Effector memory CD4-positive, alpha-beta T cell (primary cell): ENCODE results near the gene ZBTB46.

Experiments used
- DNase-seq, 3 donors: peaks; one replicate each; pipeline ENCODE4 v3.0.0-alpha.2; 2020
- H3K27ac ChIP-seq: 2 replicates; pipeline ENCODE4 v1.7.0; 2013; ENCODE audit warnings: mild to moderate bottlenecking, low read length, moderate library complexity; ENCODE audit not compliant: insufficient read depth, poor library complexity, severe bottlenecking
- H3K27me3 ChIP-seq: replicated peaks from 2 replicates; pipeline ENCODE4 v1.7.0; 2013; ENCODE audit warnings: mild to moderate bottlenecking, low read length; ENCODE audit not compliant: insufficient read depth, control insufficient read depth, poor library complexity, severe bottlenecking
- H3K36me3 ChIP-seq: 2 replicates; pipeline ENCODE4 v1.7.0; 2013; ENCODE audit warnings: mild to moderate bottlenecking, low read length, moderate library complexity; ENCODE audit not compliant: control insufficient read depth, insufficient read depth
- H3K4me1 ChIP-seq: 2 replicates; pipeline ENCODE4 v1.7.0; 2013; ENCODE audit warnings: low read length, mild to moderate bottlenecking; ENCODE audit not compliant: control insufficient read depth, insufficient read depth, poor library complexity, severe bottlenecking
- H3K4me3 ChIP-seq: 2 replicates; pipeline ENCODE4 v1.7.0; 2013; ENCODE audit warnings: low read length, low read depth, mild to moderate bottlenecking; ENCODE audit not compliant: insufficient read depth, poor library complexity, severe bottlenecking
- H3K9me3 ChIP-seq: 2 replicates; pipeline ENCODE4 v1.7.0; 2013; ENCODE audit warnings: mild to moderate bottlenecking, low read length, moderate library complexity; ENCODE audit not compliant: control insufficient read depth

The ZBTB46 gene

DNA sequence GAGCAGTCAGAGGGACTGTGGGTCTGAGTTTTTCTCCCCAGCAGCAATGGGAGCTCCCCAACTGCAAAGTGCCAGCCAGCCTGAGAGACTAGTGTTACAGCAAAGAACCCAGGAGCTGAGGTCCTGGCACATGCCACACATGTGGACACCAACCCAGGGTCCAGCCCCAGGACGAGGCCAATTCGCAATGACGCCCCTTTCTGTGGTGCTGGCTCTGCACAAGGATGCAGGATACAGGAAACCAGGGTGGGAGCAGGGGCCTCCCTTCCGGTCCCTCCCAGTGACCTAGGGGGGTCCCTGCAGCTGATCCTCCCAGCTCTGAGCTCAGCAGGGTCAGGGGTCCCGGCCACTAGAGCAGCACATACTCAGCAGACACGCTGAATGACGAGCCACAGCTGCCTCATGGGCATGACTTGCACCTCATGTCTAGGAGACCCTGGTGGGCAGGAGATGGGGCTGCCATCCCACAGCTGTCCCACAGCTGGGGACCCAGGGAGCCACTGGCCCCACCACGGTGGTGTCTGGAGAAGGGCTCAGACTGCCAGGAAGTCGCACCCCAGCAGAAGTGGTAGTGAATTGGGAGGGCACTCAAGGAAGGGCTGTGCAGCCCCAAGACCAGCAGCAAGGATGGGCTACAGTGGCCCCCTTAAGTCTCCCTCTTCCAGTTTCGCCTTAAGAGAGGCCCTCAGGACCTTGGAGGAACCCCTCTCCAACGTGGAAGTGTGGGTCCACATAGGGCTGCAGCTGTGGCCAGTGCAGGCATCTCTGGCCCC is 126.9 kb downstream of the ZBTB46 start:
- Histone ChIP-seq H3K27ac (no peak overlapping the region), H3K9me3 (no peaks in the 10 kb centered on the region), H3K36me3 (peaks cover 32% of the 10 kb centered on the region), H3K27me3 (no peaks in the 10 kb centered on the region), H3K4me1 (peaks cover 40% of the 10 kb centered on the region), H3K4me3 (no peak overlapping the region)
- DNase-seq = no peak

DNA sequence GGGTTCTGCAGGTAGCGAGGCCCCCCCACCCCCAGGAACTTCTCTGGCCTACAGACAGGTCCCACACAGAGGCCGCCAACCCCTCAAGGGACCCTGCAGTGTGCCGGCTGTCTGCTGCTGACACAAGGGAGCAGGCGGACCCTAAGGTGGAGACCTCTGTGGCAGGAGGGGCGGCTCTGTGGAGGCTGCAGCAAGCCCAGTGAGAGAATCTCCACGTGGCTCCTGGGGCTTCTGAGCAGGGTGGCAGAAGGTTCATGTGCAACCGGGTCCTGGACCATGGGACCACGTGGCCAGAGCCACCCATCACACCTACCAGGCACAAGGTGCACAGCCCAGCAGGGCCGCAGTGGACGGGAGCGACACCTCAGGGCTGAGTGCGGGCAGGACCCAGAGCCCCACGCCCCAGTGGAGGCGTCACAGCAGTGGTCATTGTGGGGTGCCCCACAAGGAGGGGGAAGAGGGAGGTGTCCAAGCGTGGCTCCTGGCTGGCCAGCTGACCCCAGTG is 127.5 kb downstream of the ZBTB46 start:
- H3K36me3 ChIP-seq = peaks cover 32% of the 10 kb centered on the region
- no peaks in the 10 kb centered on the region for H3K27me3 ChIP-seq
- peaks cover 38% of the 10 kb centered on the region for H3K4me1 ChIP-seq
- H3K27ac ChIP-seq = no peak overlapping the region
- H3K9me3 ChIP-seq = no peaks in the 10 kb centered on the region
- no peak overlapping the region for H3K4me3 ChIP-seq
- DNase-seq = no peak

- no peak for DNase-seq
- no peaks in the 10 kb centered on the region for H3K9me3 ChIP-seq
- H3K4me1 ChIP-seq = peaks cover 36% of the 10 kb centered on the region
- H3K4me3 ChIP-seq = no peak overlapping the region
- H3K36me3 ChIP-seq = peaks cover 32% of the 10 kb centered on the region
- no peak overlapping the region for H3K27ac ChIP-seq
- H3K27me3 ChIP-seq = no peaks in the 10 kb centered on the region
These were observed 128.2 kb downstream of the ZBTB46 start for GRCh38 chr20:63702751-63703470.

- Histone ChIP-seq H3K27me3 (no peaks in the 10 kb centered on the region), H3K4me1 (peaks cover 33% of the 10 kb centered on the region), H3K4me3 (no peak overlapping the region), H3K9me3 (no peaks in the 10 kb centered on the region), H3K36me3 (peaks cover 32% of the 10 kb centered on the region), H3K27ac (peak overlapping the region; percentile 19)
- DNase-seq = no peak
These were observed 128.9 kb downstream of the ZBTB46 start for GRCh38 chr20:63702036-63702665.

DNA sequence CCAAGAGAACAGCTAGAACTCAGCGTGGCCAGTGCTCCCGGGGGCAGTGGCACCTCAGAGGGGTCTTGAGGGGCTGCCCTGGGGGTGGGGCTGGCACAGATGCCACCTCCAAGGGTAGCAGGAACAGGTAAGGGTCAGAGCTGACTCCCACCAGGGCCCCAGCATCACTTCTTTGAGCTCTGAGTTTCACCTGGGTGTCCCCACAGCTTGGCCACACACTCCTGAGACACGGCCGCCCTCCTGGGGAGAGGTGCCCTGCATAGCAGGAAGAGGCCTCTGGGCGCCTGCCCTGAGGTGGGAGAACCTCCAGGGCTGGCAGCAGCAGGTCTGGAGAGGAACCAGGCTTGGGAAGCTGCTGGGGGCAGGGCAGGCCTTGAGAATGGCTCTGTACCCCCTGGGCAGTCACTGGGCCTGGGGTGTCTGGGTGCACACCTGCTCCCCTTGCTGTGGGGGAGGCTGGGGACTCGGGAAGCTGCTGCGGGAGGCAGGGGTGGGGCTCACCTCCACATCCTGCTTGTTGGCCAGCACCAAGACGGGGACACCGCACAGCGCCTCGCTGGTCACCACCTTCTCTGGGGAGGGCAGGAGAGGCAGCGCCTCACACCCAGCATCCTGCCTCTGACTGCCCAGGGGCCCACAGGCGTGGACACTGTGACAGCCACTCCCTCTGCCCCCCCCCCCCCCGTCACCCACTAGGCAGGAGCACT is 129.6 kb downstream of the ZBTB46 start:
- DNase-seq = no peak
- Histone ChIP-seq H3K4me1 (peaks cover 33% of the 10 kb centered on the region), H3K27me3 (no peaks in the 10 kb centered on the region), H3K27ac (peak overlapping the region; percentile 19), H3K9me3 (no peaks in the 10 kb centered on the region), H3K36me3 (peaks cover 32% of the 10 kb centered on the region), H3K4me3 (no peak overlapping the region)

GRCh38 chr20:63701051-63701328 is 130.1 kb downstream of the ZBTB46 start:
- no peak for DNase-seq
- Histone ChIP-seq H3K36me3 (peaks cover 28% of the 10 kb centered on the region), H3K4me3 (no peak overlapping the region), H3K9me3 (no peaks in the 10 kb centered on the region), H3K4me1 (peaks cover 35% of the 10 kb centered on the region), H3K27me3 (no peaks in the 10 kb centered on the region), H3K27ac (no peak overlapping the region)

- no peaks in the 10 kb centered on the region for H3K9me3 ChIP-seq
- no peak overlapping the region for H3K27ac ChIP-seq
- peaks cover 23% of the 10 kb centered on the region for H3K36me3 ChIP-seq
- H3K27me3 ChIP-seq = no peaks in the 10 kb centered on the region
- no peak for DNase-seq
- H3K4me1 ChIP-seq = peaks cover 36% of the 10 kb centered on the region
- no peak overlapping the region for H3K4me3 ChIP-seq
These were observed 130.6 kb downstream of the ZBTB46 start for GRCh38 chr20:63700199-63701050.

DNA sequence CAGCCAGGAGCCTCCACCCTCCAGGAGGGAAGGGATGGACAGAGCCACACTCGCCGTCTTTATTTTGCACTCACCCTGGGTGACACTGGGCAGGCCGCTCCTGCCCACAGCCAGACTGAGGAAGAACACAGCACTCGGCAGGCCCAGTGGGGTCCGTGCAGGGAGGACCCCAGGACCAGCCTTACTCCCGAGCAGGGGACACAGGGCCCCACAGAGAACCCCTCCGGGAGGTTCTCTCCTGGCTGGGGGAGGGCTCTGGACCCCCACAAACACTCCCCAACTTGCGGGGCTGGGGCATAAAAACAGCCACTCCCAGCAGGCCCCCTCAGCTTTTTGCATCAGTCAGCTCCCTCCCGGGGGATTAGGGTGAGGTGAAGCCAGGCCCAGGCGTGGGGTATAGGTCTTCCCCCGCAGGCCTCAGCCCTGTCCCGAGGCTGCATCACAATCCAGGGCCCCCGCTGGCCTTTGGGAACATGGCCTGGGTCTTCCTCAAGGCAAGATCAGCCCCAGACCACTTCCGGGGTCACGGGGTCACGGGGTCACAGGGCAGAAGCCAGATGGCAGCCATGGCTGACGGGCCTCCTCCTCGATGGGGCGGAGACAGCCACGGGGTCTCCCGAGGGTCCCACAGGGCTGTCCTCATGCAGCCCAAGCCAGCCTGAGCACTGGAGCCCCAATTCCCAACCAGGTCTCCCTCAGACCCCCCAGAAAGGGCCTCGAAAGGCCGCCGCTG is 131.4 kb downstream of the ZBTB46 start:
- peaks cover 36% of the 10 kb centered on the region for H3K4me1 ChIP-seq
- H3K9me3 ChIP-seq = no peaks in the 10 kb centered on the region
- no peaks in the 10 kb centered on the region for H3K27me3 ChIP-seq
- H3K27ac ChIP-seq = no peak overlapping the region
- H3K36me3 ChIP-seq = peaks cover 23% of the 10 kb centered on the region
- no peak overlapping the region for H3K4me3 ChIP-seq
- no peak for DNase-seq
